HEK293 (cell line): ENCODE data around the gene LAPTM4A.

Source experiments
- CTCF ChIA-PET: fragments of 350-600 bp; formaldehyde crosslinking; extraction: SDS; loops from one replicate; lab custom pipeline; 2021; ENCODE audit warnings: antibody characterized with exemption; lab: Yijun Ruan, JAX
- POLR2A ChIA-PET: fragments of 300-600 bp; formaldehyde crosslinking; extraction: SDS; loops from one replicate; lab custom pipeline; 2020; ENCODE audit warnings: antibody characterized with exemption, inconsistent platforms; lab: Yijun Ruan, JAX
- H3K27ac ChIP-seq: fragments of 200-500 bp; sonication (Bioruptor generic); 2 replicates; pipeline ENCODE4 v1.5.1; 2014; ENCODE audit warnings: low read depth, low read length, control low read depth, inconsistent platforms; ENCODE audit errors: extremely low read depth
- H3K36me3 ChIP-seq, 2 experiments: fragments of 200-500 bp in 1 of 2; sonication (Bioruptor generic) in 1 of 2; 1 replicate in 1 of 2; 2 replicates in 1 of 2; pipeline ENCODE4 v1.5.1; 2014 to 2017; ENCODE audit warnings: inconsistent platforms in 2 of 2, low read length in 2 of 2; ENCODE audit not compliant: control insufficient read depth in 2 of 2, insufficient read depth in 1 of 2
- H3K4me1 ChIP-seq: fragments of 200-500 bp; sonication (Bioruptor generic); 2 replicates; pipeline ENCODE4 v1.5.1; 2014; ENCODE audit warnings: mild to moderate bottlenecking, low read length, inconsistent platforms; ENCODE audit not compliant: control insufficient read depth, insufficient read depth
- H3K4me3 ChIP-seq: 2 replicates; pipeline ENCODE4 v1.5.1; 2011; ENCODE audit warnings: low read depth, mild to moderate bottlenecking, control low read depth, low read length, moderate library complexity
- H3K9me3 ChIP-seq: fragments of 200-500 bp; sonication (Bioruptor generic); 2 replicates; pipeline ENCODE4 v1.5.1; 2014; ENCODE audit warnings: low read depth, low read length, inconsistent platforms; ENCODE audit not compliant: control insufficient read depth, insufficient read depth
- GLIS2 ChIP-seq: fragments of 450-650 bp; formaldehyde crosslinking; IDR thresholded peaks from 2 replicates; pipeline ENCODE4 v1.5.1; 2016; ENCODE audit warnings: missing biosample characterization, missing genetic modification characterization
- IKZF3 ChIP-seq: fragments of 450-650 bp; IDR thresholded peaks from 2 replicates; pipeline ENCODE4 v1.5.0; 2018; ENCODE audit warnings: missing biosample characterization, mild to moderate bottlenecking, missing genetic modification characterization, moderate library complexity
- OSR2 ChIP-seq: fragments of 450-650 bp; formaldehyde crosslinking; IDR thresholded peaks from 2 replicates; pipeline ENCODE4 v1.5.1; 2016; ENCODE audit warnings: missing biosample characterization, missing genetic modification characterization
- OVOL3 ChIP-seq: fragments of 450-650 bp; formaldehyde crosslinking; IDR thresholded peaks from 2 replicates; pipeline ENCODE4 v1.5.1; 2016; ENCODE audit warnings: missing biosample characterization, missing genetic modification characterization
- SALL2 ChIP-seq: fragments of 450-650 bp; formaldehyde crosslinking; IDR thresholded peaks from 2 replicates; pipeline ENCODE4 v1.5.0; 2017; ENCODE audit warnings: missing biosample characterization, mild to moderate bottlenecking, missing genetic modification characterization, borderline replicate concordance
- SETDB1 ChIP-seq: IDR thresholded peaks from one replicate; pipeline ENCODE4 v1.6.1; 2017; ENCODE audit warnings: mild to moderate bottlenecking, low read length, moderate library complexity, mixed read lengths; ENCODE audit not compliant: insufficient read length
- SP2 ChIP-seq: fragments of 450-650 bp; formaldehyde crosslinking; IDR thresholded peaks from 2 replicates; pipeline ENCODE4 v1.5.1; 2016; ENCODE audit warnings: missing biosample characterization, missing genetic modification characterization
- SP3 ChIP-seq: fragments of 450-650 bp; formaldehyde crosslinking; IDR thresholded peaks from 2 replicates; pipeline ENCODE4 v1.5.1; 2016; ENCODE audit warnings: missing biosample characterization, missing genetic modification characterization
- ZFP37 ChIP-seq: fragments of 450-650 bp; formaldehyde crosslinking; IDR thresholded peaks from 2 replicates; pipeline ENCODE4 v1.5.1; 2016; ENCODE audit warnings: missing biosample characterization, missing genetic modification characterization
- ZNF19 ChIP-seq: fragments of 450-650 bp; formaldehyde crosslinking; IDR thresholded peaks from 2 replicates; pipeline ENCODE4; 2016; ENCODE audit warnings: missing biosample characterization, missing genetic modification characterization, low read depth
- ZNF23 ChIP-seq: fragments of 450-650 bp; formaldehyde crosslinking; IDR thresholded peaks from 2 replicates; pipeline ENCODE4 v1.5.1; 2016; ENCODE audit warnings: missing biosample characterization, missing genetic modification characterization, borderline replicate concordance
- ZNF433 ChIP-seq: fragments of 450-650 bp; formaldehyde crosslinking; IDR thresholded peaks from 2 replicates; pipeline ENCODE4 v1.5.1; 2016; ENCODE audit warnings: missing biosample characterization, missing genetic modification characterization, low read depth
- ZNF544 ChIP-seq: fragments of 450-650 bp; formaldehyde crosslinking; IDR thresholded peaks from 2 replicates; pipeline ENCODE4 v1.5.0; 2017; ENCODE audit warnings: missing biosample characterization, missing genetic modification characterization
- ZNF558 ChIP-seq: fragments of 450-650 bp; formaldehyde crosslinking; IDR thresholded peaks from 2 replicates; pipeline ENCODE4 v1.5.1; 2016; ENCODE audit warnings: missing biosample characterization, missing genetic modification characterization
- ZNF670 ChIP-seq: fragments of 450-650 bp; formaldehyde crosslinking; IDR thresholded peaks from 2 replicates; pipeline ENCODE4 v1.5.1; 2016; ENCODE audit warnings: missing biosample characterization, missing genetic modification characterization, low read depth
- ZNF76 ChIP-seq: fragments of 450-650 bp; formaldehyde crosslinking; IDR thresholded peaks from 2 replicates; pipeline ENCODE4; 2016; ENCODE audit warnings: low read depth, missing biosample characterization, missing genetic modification characterization, borderline replicate concordance
- TF ChIP-seq, protein P1 (sequence below): fragments of 450-650 bp; formaldehyde crosslinking; IDR thresholded peaks from 2 replicates; pipeline ENCODE4; 2016; ENCODE audit warnings: missing biosample characterization, missing genetic modification characterization
- TF ChIP-seq, protein P2 (sequence below): fragments of 450-650 bp; formaldehyde crosslinking; IDR thresholded peaks from 2 replicates; pipeline ENCODE4 v1.5.1; 2016; ENCODE audit warnings: missing biosample characterization, missing genetic modification characterization
- TF ChIP-seq, protein P3 (sequence below): fragments of 450-650 bp; formaldehyde crosslinking; optimal IDR thresholded peaks from 2 replicates; pipeline ENCODE3; 2016; ENCODE audit warnings: missing biosample characterization, mild to moderate bottlenecking, missing genetic modification characterization
- TF ChIP-seq, protein P4 (sequence below): fragments of 450-650 bp; formaldehyde crosslinking; IDR thresholded peaks from 2 replicates; pipeline ENCODE4 v1.5.1; 2017; ENCODE audit warnings: missing biosample characterization, missing genetic modification characterization
- TF ChIP-seq, protein P5 (sequence below): fragments of 450-650 bp; formaldehyde crosslinking; IDR thresholded peaks from 2 replicates; pipeline ENCODE4 v1.5.1; 2017; ENCODE audit warnings: missing biosample characterization, missing genetic modification characterization
- TF ChIP-seq, protein P6 (sequence below): fragments of 450-650 bp; formaldehyde crosslinking; IDR thresholded peaks from 2 replicates; pipeline ENCODE4 v1.5.1; 2016; ENCODE audit warnings: missing biosample characterization, missing genetic modification characterization
- TF ChIP-seq, protein P7 (sequence below): fragments of 450-650 bp; formaldehyde crosslinking; IDR thresholded peaks from 2 replicates; pipeline ENCODE4 v1.5.1; 2016; ENCODE audit warnings: missing biosample characterization, missing genetic modification characterization

Gene LAPTM4A

DNA sequence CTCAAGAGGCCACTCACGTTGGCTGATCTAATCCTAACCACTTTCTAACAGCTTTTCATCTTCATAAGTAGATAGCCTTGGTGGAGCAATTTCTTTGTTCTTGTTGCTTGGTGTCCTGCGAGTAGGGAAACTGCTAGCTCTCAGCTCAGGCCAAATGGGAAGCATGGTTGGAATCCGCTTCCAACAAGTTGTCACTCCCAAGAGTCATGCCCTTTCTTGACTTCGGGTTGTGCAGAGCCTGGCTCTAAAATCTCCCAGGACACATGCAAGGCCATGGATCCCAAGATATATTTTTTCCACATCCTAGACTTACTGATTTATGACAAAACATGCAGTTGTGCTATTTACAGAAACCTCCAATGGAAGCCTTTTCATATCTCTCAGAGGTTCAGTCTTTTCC lies 31.7 kb downstream of the LAPTM4A start (continued):
- TF ChIP-seq, protein P1, sequence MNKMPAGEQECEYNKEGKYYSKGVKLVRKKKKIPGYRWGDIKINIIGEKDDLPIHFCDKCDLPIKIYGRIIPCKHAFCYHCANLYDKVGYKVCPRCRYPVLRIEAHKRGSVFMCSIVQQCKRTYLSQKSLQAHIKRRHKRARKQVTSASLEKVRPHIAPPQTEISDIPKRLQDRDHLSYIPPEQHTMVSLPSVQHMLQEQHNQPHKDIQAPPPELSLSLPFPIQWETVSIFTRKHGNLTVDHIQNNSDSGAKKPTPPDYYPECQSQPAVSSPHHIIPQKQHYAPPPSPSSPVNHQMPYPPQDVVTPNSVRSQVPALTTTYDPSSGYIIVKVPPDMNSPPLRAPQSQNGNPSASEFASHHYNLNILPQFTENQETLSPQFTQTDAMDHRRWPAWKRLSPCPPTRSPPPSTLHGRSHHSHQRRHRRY (tag by site-specific recombination) = no peak
- TF ChIP-seq, protein P2, sequence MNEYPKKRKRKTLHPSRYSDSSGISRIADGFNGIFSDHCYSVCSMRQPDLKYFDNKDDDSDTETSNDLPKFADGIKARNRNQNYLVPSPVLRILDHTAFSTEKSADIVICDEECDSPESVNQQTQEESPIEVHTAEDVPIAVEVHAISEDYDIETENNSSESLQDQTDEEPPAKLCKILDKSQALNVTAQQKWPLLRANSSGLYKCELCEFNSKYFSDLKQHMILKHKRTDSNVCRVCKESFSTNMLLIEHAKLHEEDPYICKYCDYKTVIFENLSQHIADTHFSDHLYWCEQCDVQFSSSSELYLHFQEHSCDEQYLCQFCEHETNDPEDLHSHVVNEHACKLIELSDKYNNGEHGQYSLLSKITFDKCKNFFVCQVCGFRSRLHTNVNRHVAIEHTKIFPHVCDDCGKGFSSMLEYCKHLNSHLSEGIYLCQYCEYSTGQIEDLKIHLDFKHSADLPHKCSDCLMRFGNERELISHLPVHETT (tag by site-specific recombination) = no peak
- TF ChIP-seq OSR2 (tag by site-specific recombination) (no peak), ZNF670 (tag by site-specific recombination) (no peak), SP3 (tag by site-specific recombination) (no peak), ZFP37 (no peak)
- TF ChIP-seq, protein P3, sequence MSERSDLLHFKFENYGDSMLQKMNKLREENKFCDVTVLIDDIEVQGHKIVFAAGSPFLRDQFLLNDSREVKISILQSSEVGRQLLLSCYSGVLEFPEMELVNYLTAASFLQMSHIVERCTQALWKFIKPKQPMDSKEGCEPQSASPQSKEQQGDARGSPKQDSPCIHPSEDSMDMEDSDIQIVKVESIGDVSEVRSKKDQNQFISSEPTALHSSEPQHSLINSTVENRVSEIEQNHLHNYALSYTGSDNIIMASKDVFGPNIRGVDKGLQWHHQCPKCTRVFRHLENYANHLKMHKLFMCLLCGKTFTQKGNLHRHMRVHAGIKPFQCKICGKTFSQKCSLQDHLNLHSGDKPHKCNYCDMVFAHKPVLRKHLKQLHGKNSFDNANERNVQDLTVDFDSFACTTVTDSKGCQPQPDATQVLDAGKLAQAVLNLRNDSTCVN (tag by site-specific recombination) = no peak
- TF ChIP-seq, protein P4, sequence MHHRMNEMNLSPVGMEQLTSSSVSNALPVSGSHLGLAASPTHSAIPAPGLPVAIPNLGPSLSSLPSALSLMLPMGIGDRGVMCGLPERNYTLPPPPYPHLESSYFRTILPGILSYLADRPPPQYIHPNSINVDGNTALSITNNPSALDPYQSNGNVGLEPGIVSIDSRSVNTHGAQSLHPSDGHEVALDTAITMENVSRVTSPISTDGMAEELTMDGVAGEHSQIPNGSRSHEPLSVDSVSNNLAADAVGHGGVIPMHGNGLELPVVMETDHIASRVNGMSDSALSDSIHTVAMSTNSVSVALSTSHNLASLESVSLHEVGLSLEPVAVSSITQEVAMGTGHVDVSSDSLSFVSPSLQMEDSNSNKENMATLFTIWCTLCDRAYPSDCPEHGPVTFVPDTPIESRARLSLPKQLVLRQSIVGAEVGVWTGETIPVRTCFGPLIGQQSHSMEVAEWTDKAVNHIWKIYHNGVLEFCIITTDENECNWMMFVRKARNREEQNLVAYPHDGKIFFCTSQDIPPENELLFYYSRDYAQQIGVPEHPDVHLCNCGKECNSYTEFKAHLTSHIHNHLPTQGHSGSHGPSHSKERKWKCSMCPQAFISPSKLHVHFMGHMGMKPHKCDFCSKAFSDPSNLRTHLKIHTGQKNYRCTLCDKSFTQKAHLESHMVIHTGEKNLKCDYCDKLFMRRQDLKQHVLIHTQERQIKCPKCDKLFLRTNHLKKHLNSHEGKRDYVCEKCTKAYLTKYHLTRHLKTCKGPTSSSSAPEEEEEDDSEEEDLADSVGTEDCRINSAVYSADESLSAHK (tag by site-specific recombination) = no peak

DNA sequence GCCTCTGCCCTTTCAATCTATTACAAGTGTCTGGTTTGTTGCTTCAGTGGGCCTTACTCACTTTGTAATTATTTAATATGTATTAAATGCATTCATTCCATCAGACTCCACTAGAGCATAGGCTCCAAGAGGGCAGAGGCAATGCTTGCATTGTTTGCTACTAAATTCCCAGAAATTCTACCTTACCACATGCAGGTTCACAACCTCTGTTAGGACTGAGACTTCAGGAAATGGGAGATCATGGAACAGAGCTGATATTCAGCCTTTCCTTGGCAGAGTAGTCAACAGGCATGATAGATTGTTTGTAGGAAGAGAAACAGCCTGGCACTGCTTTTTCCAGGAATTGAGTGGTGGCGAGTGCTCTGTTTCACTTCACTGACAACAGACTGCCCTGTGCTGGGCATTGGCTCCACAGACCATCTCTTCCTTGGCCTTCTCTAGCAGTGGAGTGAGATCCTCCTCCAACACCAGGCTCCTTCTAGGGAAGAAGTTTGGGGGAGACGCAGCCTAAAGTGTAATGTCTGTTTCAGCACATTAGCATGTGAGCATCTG lies 32.8 kb downstream of the LAPTM4A start:
- ChIA-PET POLR2A (no interaction called here), CTCF (no interaction called here)
- Histone ChIP-seq H3K4me3 (no peak overlapping the region), H3K9me3 (no peaks in the 10 kb centered on the region), H3K4me1 (no peaks in the 10 kb centered on the region), H3K36me3 (no peaks in the 10 kb centered on the region), H3K27ac (no peak overlapping the region)
- TF ChIP-seq ZNF558 (no peak), ZNF544 (tag by site-specific recombination) (no peak), ZNF76 (tag by site-specific recombination) (no peak), ZNF23 (no peak), IKZF3 (tag by site-specific recombination) (no peak), ZNF19 (tag by site-specific recombination) (no peak), SALL2 (tag by site-specific recombination) (no peak), SP2 (tag by site-specific recombination) (no peak), SETDB1 (no peak), ZNF433 (tag by site-specific recombination) (no peak), GLIS2 (tag by site-specific recombination) (no peak), OVOL3 (no peak)
- TF ChIP-seq, protein P5, sequence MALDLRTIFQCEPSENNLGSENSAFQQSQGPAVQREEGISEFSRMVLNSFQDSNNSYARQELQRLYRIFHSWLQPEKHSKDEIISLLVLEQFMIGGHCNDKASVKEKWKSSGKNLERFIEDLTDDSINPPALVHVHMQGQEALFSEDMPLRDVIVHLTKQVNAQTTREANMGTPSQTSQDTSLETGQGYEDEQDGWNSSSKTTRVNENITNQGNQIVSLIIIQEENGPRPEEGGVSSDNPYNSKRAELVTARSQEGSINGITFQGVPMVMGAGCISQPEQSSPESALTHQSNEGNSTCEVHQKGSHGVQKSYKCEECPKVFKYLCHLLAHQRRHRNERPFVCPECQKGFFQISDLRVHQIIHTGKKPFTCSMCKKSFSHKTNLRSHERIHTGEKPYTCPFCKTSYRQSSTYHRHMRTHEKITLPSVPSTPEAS (tag by site-specific recombination) = no peak
- TF ChIP-seq, protein P6, sequence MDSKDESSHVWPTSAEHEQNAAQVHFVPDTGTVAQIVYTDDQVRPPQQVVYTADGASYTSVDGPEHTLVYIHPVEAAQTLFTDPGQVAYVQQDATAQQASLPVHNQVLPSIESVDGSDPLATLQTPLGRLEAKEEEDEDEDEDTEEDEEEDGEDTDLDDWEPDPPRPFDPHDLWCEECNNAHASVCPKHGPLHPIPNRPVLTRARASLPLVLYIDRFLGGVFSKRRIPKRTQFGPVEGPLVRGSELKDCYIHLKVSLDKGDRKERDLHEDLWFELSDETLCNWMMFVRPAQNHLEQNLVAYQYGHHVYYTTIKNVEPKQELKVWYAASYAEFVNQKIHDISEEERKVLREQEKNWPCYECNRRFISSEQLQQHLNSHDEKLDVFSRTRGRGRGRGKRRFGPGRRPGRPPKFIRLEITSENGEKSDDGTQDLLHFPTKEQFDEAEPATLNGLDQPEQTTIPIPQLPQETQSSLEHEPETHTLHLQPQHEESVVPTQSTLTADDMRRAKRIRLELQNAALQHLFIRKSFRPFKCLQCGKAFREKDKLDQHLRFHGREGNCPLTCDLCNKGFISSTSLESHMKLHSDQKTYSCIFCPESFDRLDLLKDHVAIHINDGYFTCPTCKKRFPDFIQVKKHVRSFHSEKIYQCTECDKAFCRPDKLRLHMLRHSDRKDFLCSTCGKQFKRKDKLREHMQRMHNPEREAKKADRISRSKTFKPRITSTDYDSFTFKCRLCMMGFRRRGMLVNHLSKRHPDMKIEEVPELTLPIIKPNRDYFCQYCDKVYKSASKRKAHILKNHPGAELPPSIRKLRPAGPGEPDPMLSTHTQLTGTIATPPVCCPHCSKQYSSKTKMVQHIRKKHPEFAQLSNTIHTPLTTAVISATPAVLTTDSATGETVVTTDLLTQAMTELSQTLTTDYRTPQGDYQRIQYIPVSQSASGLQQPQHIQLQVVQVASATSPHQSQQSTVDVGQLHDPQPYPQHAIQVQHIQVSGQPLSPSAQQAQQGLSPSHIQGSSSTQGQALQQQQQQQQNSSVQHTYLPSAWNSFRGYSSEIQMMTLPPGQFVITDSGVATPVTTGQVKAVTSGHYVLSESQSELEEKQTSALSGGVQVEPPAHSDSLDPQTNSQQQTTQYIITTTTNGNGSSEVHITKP (tag by site-specific recombination) = no peak
- TF ChIP-seq, protein P7, sequence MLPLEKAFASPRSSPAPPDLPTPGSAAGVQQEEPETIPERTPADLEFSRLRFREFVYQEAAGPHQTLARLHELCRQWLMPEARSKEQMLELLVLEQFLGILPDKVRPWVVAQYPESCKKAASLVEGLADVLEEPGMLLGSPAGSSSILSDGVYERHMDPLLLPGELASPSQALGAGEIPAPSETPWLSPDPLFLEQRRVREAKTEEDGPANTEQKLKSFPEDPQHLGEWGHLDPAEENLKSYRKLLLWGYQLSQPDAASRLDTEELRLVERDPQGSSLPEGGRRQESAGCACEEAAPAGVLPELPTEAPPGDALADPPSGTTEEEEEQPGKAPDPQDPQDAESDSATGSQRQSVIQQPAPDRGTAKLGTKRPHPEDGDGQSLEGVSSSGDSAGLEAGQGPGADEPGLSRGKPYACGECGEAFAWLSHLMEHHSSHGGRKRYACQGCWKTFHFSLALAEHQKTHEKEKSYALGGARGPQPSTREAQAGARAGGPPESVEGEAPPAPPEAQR = no peak
